CD4-positive, alpha-beta T cell (primary cell): Measurements from ENCODE around the gene NPPA. TPM values are rescaled to one million over a fixed set of nuclear protein-coding genes. Genes with fewer than 3 reads are reported as not detected.

Experiments
- ATAC-seq: fragments of 200-7000 bp; cut with Tn5 transposase; one replicate; pipeline ENCODE4 v1.10.0; 2022; ENCODE audit warnings: mild to moderate bottlenecking; ENCODE audit not compliant: poor library complexity
- CTCF ChIA-PET: fragments of 350-600 bp; sonication (Branson Sonifier 250); formaldehyde crosslinking; loops from one replicate; lab custom pipeline; 2021; ENCODE audit warnings: antibody characterized with exemption, inconsistent platforms; lab: Charles Lee
- POLR2A ChIA-PET: fragments of 350-600 bp; sonication (Branson Sonifier 250); formaldehyde crosslinking; loops from one replicate; lab custom pipeline; 2021; ENCODE audit warnings: antibody characterized with exemption, inconsistent platforms; lab: Charles Lee
- DNase-seq, 14 experiments: peaks; one replicate each; pipeline ENCODE4 v3.0.0-alpha.2; 2013 to 2020; ENCODE audit warnings: mixed read lengths in 2 of 14
- H3K27ac ChIP-seq, 2 donors: one replicate each; pipeline versions ENCODE4 v1.5.1 to v1.7.0; 2013; ENCODE audit warnings: low read length in 2 of 2, low read depth in 1 of 2, mild to moderate bottlenecking in 1 of 2
- H3K27me3 ChIP-seq, 2 experiments: 1 replicate in 1 of 2; 2 replicates in 1 of 2; pipeline versions ENCODE4 v1.6.1 to v1.7.0; 2013; ENCODE audit warnings: low read length in 2 of 2, control low read depth in 1 of 2, mild to moderate bottlenecking in 1 of 2, moderate library complexity in 1 of 2; ENCODE audit not compliant: insufficient read depth in 2 of 2, control insufficient read depth in 1 of 2
- H3K36me3 ChIP-seq: one replicate; pipeline ENCODE4 v1.6.1; 2013; ENCODE audit warnings: low read length, control low read depth; ENCODE audit not compliant: insufficient read depth
- H3K4me1 ChIP-seq: one replicate; pipeline ENCODE4 v1.6.1; 2013; ENCODE audit warnings: low read length, control low read depth; ENCODE audit not compliant: insufficient read depth
- H3K4me3 ChIP-seq: one replicate; pipeline ENCODE4 v1.5.1; 2013; ENCODE audit warnings: mild to moderate bottlenecking, low read length, moderate library complexity
- H3K9me3 ChIP-seq, 2 experiments: 1 replicate in 1 of 2; 2 replicates in 1 of 2; pipeline versions ENCODE4 v1.6.1 to v1.7.0; 2013; ENCODE audit warnings: low read length in 2 of 2, mild to moderate bottlenecking in 2 of 2, control low read depth in 1 of 2, moderate library complexity in 1 of 2; ENCODE audit not compliant: control insufficient read depth in 1 of 2, insufficient read depth in 1 of 2
- H3K27ac Mint-ChIP-seq: one replicate; pipeline ENCODE4 v1.8.0; 2020; ENCODE audit warnings: mixed read lengths
- H3K27me3 Mint-ChIP-seq: one replicate; pipeline ENCODE4 v1.8.0; 2021; ENCODE audit warnings: mixed read lengths
- H3K36me3 Mint-ChIP-seq: one replicate; pipeline ENCODE4 v1.8.0; 2021; ENCODE audit warnings: low read depth, mixed read lengths
- H3K4me1 Mint-ChIP-seq: one replicate; pipeline ENCODE4 v1.8.0; 2021; ENCODE audit warnings: low read depth, mixed read lengths
- H3K4me3 Mint-ChIP-seq: one replicate; pipeline ENCODE4 v1.8.0; 2020; ENCODE audit warnings: mild to moderate bottlenecking, mixed read lengths
- H3K9me3 Mint-ChIP-seq: one replicate; pipeline ENCODE4 v1.8.0; 2020; ENCODE audit warnings: mixed read lengths
- intact Hi-C, 2 experiments: fragments of 100-400 bp; cut with DNase I in 1 of 2; cut with micrococcal nuclease in 1 of 2; formaldehyde crosslinking; loops; one replicate each; pipeline versions ENCODE4 v1.15.1 to v1.9.0; 2023 to 2025; cut with DNase I, micrococcal nuclease
- total RNA-seq, 174 experiments: library from RNA in 2 of 174; stranded (reverse) in 2 of 174; gene quantifications; one replicate each; pipeline ENCODE4 v1.2.3 and lab custom pipeline; 2021 to 2026
- TF ChIP-seq, protein P1 (sequence below): fragments of 200-600 bp; IDR thresholded peaks from one replicate; pipeline ENCODE4 v1.8.0; 2022; ENCODE audit warnings: antibody characterized with exemption, mild to moderate bottlenecking

NPPA gene
- total RNA-seq, 2 experiments from 2014 or later: not detected

DNA sequence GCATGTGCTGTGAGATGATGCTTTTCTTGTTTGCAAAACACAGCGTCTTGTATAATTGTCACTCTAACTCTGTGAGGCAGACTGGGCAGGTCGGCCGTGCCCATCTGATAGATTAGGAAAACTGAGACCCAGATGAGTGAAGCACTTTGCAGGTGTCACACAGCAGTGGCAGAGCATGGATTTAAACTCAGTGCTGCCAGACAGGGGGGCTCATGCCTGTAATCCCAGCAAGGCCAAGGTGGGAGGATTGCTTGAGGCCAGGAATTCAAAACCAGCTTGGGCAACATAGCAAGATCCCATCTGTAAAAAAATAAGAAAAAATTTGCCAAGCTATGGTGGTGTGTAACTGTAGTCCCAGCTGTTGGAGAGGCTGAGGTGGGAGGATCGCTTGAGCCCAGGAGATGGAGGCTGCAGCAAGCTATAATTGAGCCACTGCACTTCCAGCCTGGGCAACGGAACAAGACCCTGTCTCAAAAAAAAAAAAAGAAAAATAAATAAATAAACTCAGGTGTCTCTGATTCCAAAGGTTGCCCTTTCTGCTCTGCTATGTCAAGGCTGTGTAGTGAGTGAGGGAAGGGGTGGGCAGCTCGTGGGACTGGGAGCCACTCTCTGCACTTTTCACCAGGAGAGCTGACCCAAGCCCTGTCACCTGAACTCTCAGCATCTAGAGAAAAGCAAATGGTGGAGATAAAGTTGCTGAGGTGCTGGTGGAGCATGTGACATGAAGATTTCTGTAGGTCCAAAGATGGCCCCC lies 44.0 kb upstream of the NPPA start:
- H3K4me3 ChIP-seq: no peak overlapping the region
- TF ChIP-seq, protein P1, sequence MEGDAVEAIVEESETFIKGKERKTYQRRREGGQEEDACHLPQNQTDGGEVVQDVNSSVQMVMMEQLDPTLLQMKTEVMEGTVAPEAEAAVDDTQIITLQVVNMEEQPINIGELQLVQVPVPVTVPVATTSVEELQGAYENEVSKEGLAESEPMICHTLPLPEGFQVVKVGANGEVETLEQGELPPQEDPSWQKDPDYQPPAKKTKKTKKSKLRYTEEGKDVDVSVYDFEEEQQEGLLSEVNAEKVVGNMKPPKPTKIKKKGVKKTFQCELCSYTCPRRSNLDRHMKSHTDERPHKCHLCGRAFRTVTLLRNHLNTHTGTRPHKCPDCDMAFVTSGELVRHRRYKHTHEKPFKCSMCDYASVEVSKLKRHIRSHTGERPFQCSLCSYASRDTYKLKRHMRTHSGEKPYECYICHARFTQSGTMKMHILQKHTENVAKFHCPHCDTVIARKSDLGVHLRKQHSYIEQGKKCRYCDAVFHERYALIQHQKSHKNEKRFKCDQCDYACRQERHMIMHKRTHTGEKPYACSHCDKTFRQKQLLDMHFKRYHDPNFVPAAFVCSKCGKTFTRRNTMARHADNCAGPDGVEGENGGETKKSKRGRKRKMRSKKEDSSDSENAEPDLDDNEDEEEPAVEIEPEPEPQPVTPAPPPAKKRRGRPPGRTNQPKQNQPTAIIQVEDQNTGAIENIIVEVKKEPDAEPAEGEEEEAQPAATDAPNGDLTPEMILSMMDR: no peak
- POLR2A ChIA-PET: interaction anchor here (2.4 kb wide), 1 partner anchor 16 kb away, joined by 15 read pairs; no protein-coding TSS in a partner anchor
- no peaks in the 10 kb centered on the region for H3K36me3 ChIP-seq
- H3K27ac Mint-ChIP-seq: no peak overlapping the region
- peaks cover 31% of the 10 kb centered on the region for H3K27me3 Mint-ChIP-seq
- CTCF ChIA-PET: no interaction called here
- peaks cover 10 to 12% of the 10 kb centered on the region in 2 experiments for H3K27me3 ChIP-seq
- ATAC-seq (no peak), DNase-seq (no peak)
- intact Hi-C loops: no loop called here
- no peaks in the 10 kb centered on the region for H3K4me1 ChIP-seq
- no peaks in the 10 kb centered on the region for H3K4me1 Mint-ChIP-seq
- no peaks in the 10 kb centered on the region for H3K9me3 Mint-ChIP-seq
- no peaks in the 10 kb centered on the region for H3K36me3 Mint-ChIP-seq
- H3K9me3 ChIP-seq: no peaks in the 10 kb centered on the region
- H3K4me3 Mint-ChIP-seq: no peak overlapping the region
- no peak overlapping the region for H3K27ac ChIP-seq

DNA sequence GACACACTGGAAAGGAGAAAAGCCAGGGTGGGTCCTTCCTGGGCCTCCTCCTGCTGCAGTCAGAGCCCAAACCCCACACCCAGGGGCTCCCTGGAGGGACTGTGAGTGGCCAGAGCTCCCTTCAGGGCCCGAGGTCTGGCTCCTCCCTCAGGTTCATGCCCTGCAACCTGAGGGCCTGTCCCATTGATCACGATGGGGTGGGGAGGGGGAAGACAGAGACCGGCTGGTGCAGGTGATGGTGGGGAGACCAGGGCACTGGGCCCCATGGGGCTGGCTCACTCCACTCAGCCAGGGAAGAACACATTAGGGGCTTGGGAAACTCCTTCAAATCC lies 41.3 kb upstream of the NPPA start:
- H3K27ac Mint-ChIP-seq: no peak overlapping the region
- intact Hi-C loops: no loop called here
- H3K4me1 Mint-ChIP-seq: no peaks in the 10 kb centered on the region
- ChIA-PET CTCF (no interaction called here), POLR2A (no interaction called here)
- ATAC-seq: no peak
- H3K9me3 Mint-ChIP-seq: no peaks in the 10 kb centered on the region
- Histone ChIP-seq H3K27ac (no peak overlapping the region), H3K4me3 (no peak overlapping the region), H3K27me3 (no peaks in the 10 kb centered on the region), H3K4me1 (no peaks in the 10 kb centered on the region), H3K36me3 (no peaks in the 10 kb centered on the region), H3K9me3 (no peaks in the 10 kb centered on the region)
- H3K36me3 Mint-ChIP-seq: no peaks in the 10 kb centered on the region
- TF ChIP-seq, protein P1: no peak
- peaks cover 14% of the 10 kb centered on the region for H3K27me3 Mint-ChIP-seq
- no peak for DNase-seq
- no peak overlapping the region for H3K4me3 Mint-ChIP-seq

DNA sequence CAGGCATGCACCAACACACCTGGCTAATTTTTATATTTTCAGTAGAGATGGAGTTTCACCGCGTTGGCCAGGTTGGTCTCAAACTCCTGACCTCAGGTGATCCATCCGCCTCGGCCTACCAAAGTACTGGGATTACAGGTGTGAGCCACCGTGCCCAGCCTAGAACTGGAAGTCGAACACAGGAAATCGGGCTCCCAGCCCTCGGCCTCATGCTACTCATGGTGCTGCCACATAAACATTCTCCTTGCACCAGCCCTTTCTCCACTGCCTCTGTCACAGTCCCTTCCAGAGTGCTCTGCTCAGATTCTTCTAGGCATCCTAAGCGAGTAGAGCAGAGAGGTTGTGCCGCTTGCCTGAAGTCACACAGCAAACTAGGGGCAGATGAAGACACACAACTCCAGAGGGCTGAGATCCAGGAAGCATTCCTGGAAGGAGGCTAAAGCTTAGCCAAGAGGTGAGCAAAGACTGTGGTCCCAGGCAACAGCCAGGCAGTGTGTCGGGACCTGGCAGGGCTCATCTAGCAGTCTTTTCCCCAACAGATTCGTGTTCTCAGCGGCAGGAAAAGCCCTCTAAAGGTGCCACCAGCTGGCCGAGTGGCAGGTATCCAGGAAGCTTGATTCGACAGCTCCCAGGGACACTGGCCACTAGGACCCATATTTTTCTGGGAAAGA lies 40.8 kb upstream of the NPPA start:
- intact Hi-C loops: no loop called here
- TF ChIP-seq, protein P1: no peak
- H3K36me3 Mint-ChIP-seq: no peaks in the 10 kb centered on the region
- DNase-seq (no peak), ATAC-seq (no peak)
- Histone ChIP-seq H3K4me1 (no peaks in the 10 kb centered on the region), H3K4me3 (no peak overlapping the region), H3K27me3 (no peaks in the 10 kb centered on the region), H3K9me3 (no peaks in the 10 kb centered on the region), H3K27ac (no peak overlapping the region), H3K36me3 (no peaks in the 10 kb centered on the region)
- H3K9me3 Mint-ChIP-seq: no peaks in the 10 kb centered on the region
- POLR2A ChIA-PET: no interaction called here
- H3K4me1 Mint-ChIP-seq: no peaks in the 10 kb centered on the region
- no peak overlapping the region for H3K27ac Mint-ChIP-seq
- no peak overlapping the region for H3K4me3 Mint-ChIP-seq
- CTCF ChIA-PET: interaction anchor here (0.9 kb wide), 1 partner anchor 19 kb away, joined by 4 read pairs; no protein-coding TSS in a partner anchor
- H3K27me3 Mint-ChIP-seq: peaks cover 9% of the 10 kb centered on the region
